Activated CD4-positive, alpha-beta T cell treated with anti-CD3 and anti-CD28 coated beads, Interleukin-2, amount 10 ng/mL, durations not matched to agents 24 days and 14 days (primary cell): Measurements from ENCODE around the gene PRKAR2A. TPM values are rescaled to one million over a fixed set of nuclear protein-coding genes. Genes with fewer than 3 reads are reported as not detected.

Experiments
- DNase-seq: peaks from one replicate; pipeline ENCODE4 v3.0.0; 2022
- H3K27ac Mint-ChIP-seq: one replicate; pipeline ENCODE4 v1.8.0; 2022; ENCODE audit warnings: mild to moderate bottlenecking, mixed read lengths
- H3K27me3 Mint-ChIP-seq: one replicate; pipeline ENCODE4 v1.8.0; 2022; ENCODE audit warnings: mixed read lengths
- H3K36me3 Mint-ChIP-seq: one replicate; pipeline ENCODE4 v1.8.0; 2022; ENCODE audit warnings: low read depth, mild to moderate bottlenecking, mixed read lengths
- H3K4me1 Mint-ChIP-seq: one replicate; pipeline ENCODE4 v1.8.0; 2021; ENCODE audit warnings: mixed read lengths
- H3K4me3 Mint-ChIP-seq: one replicate; pipeline ENCODE4 v1.8.0; 2022; ENCODE audit warnings: mild to moderate bottlenecking, moderate library complexity, mixed read lengths
- H3K9me3 Mint-ChIP-seq: one replicate; pipeline ENCODE4 v1.8.0; 2021; ENCODE audit warnings: mixed read lengths
- intact Hi-C: fragments of 100-400 bp; cut with micrococcal nuclease; formaldehyde crosslinking; loops from one replicate; pipeline ENCODE4 v1.15.1; 2023
- total RNA-seq: library from RNA; stranded (reverse); gene quantifications from 2 replicates; pipeline ENCODE4 v1.2.3, GENCODE V29; 2022

Gene PRKAR2A
- total RNA-seq, 1 donor from 2014 or later, result 39.4 TPM

GRCh38 chr3:48716982-48717746 lies 130.5 kb downstream of the PRKAR2A start, which contains the start of gene IP6K2:
Gene IP6K2, minus strand, starts transcription at chr3:48717221. Its CDS starts 21,930 bp downstream, at chr3:48695291.
- H3K9me3 Mint-ChIP-seq, result peaks cover 8% of the 10 kb centered on the region
- DNase-seq, result peak; percentile 100
- H3K4me3 Mint-ChIP-seq, result peak within 1 kb of the TSS; percentile 98
- H3K27me3 Mint-ChIP-seq, result peaks cover 22% of the 10 kb centered on the region
- H3K4me1 Mint-ChIP-seq, result peaks cover 29% of the 10 kb centered on the region
- intact Hi-C loops, result loop anchor here (2.0 to 5.0 kb wide), 4 partner anchors 54 to 1520 kb away; partner anchors contain the start of genes CELSR3, GNAI2, NME6 and QRICH1
- H3K36me3 Mint-ChIP-seq, result peaks cover 19% of the 10 kb centered on the region
- H3K27ac Mint-ChIP-seq, result peak within 1 kb of the TSS; percentile 98

- peaks cover 22% of the 10 kb centered on the region for H3K27me3 Mint-ChIP-seq
- peaks cover 23% of the 10 kb centered on the region for H3K36me3 Mint-ChIP-seq
- peak overlapping the region; percentile 98 for H3K27ac Mint-ChIP-seq
- H3K4me3 Mint-ChIP-seq, result peak overlapping the region; percentile 98
- peaks cover 8% of the 10 kb centered on the region for H3K9me3 Mint-ChIP-seq
- peak; percentile 79 for DNase-seq
- H3K4me1 Mint-ChIP-seq, result peaks cover 32% of the 10 kb centered on the region
- intact Hi-C loops, result loop anchor here (2.0 to 5.0 kb wide), 4 partner anchors 54 to 1521 kb away; partner anchors contain the start of genes CELSR3, GNAI2, NME6 and QRICH1
Observed at GRCh38 chr3:48716508-48716981, 131.1 kb downstream of the PRKAR2A start.

- Mint-ChIP-seq H3K27me3 (peaks cover 19% of the 10 kb centered on the region), H3K36me3 (peaks cover 29% of the 10 kb centered on the region), H3K27ac (peak overlapping the region; percentile 98), H3K9me3 (peaks cover 8% of the 10 kb centered on the region), H3K4me3 (peak overlapping the region; percentile 98), H3K4me1 (peaks cover 35% of the 10 kb centered on the region)
- intact Hi-C loops, result loop anchor here (5.0 kb wide), 3 partner anchors 377 to 1522 kb away; partner anchors contain the start of genes GNAI2, NME6 and QRICH1
- DNase-seq, result no peak
Observed at GRCh38 chr3:48715174-48715800, 132.4 kb downstream of the PRKAR2A start.

- peaks cover 36% of the 10 kb centered on the region for H3K4me1 Mint-ChIP-seq
- H3K36me3 Mint-ChIP-seq, result peaks cover 45% of the 10 kb centered on the region
- no peak overlapping the region for H3K4me3 Mint-ChIP-seq
Observed at GRCh38 chr3:48711727-48712126, 135.9 kb downstream of the PRKAR2A start.

GRCh38 chr3:48709051-48709461 lies 138.6 kb downstream of the PRKAR2A start:
- Mint-ChIP-seq H3K27me3 (no peaks in the 10 kb centered on the region), H3K4me1 (peaks cover 20% of the 10 kb centered on the region), H3K9me3 (no peaks in the 10 kb centered on the region), H3K4me3 (no peak overlapping the region), H3K27ac (no peak overlapping the region), H3K36me3 (peaks cover 44% of the 10 kb centered on the region)
- intact Hi-C loops, result no loop called here
- no peak for DNase-seq

More at GRCh38 chr3:48711727-48712126, 135.9 kb downstream of the PRKAR2A start:
- intact Hi-C loops, result no loop called here
- H3K9me3 Mint-ChIP-seq, result no peaks in the 10 kb centered on the region
- no peak overlapping the region for H3K27ac Mint-ChIP-seq
- H3K27me3 Mint-ChIP-seq, result no peaks in the 10 kb centered on the region
- DNase-seq, result no peak

- peaks cover 19% of the 10 kb centered on the region for H3K4me1 Mint-ChIP-seq
- no peaks in the 10 kb centered on the region for H3K9me3 Mint-ChIP-seq
- no peak overlapping the region for H3K4me3 Mint-ChIP-seq
- H3K27ac Mint-ChIP-seq, result peak overlapping the region; percentile 26
- intact Hi-C loops, result no loop called here
- no peak for DNase-seq
- no peaks in the 10 kb centered on the region for H3K27me3 Mint-ChIP-seq
- peaks cover 44% of the 10 kb centered on the region for H3K36me3 Mint-ChIP-seq
Observed at GRCh38 chr3:48708481-48708889, 139.2 kb downstream of the PRKAR2A start.

- Mint-ChIP-seq H3K4me1 (peaks cover 18% of the 10 kb centered on the region), H3K36me3 (peaks cover 48% of the 10 kb centered on the region), H3K27me3 (no peaks in the 10 kb centered on the region), H3K9me3 (no peaks in the 10 kb centered on the region), H3K27ac (no peak overlapping the region), H3K4me3 (no peak overlapping the region)
- intact Hi-C loops, result no loop called here
- DNase-seq, result no peak
Observed at GRCh38 chr3:48707157-48707556, 140.5 kb downstream of the PRKAR2A start.

GRCh38 chr3:48702320-48702920 lies 145.3 kb downstream of the PRKAR2A start:
- no peak for DNase-seq
- intact Hi-C loops, result no loop called here
- Mint-ChIP-seq H3K36me3 (peaks cover 37% of the 10 kb centered on the region), H3K27ac (no peak overlapping the region), H3K9me3 (no peaks in the 10 kb centered on the region), H3K4me3 (no peak overlapping the region), H3K4me1 (peaks cover 7% of the 10 kb centered on the region), H3K27me3 (no peaks in the 10 kb centered on the region)

GRCh38 chr3:48700731-48701405 lies 146.8 kb downstream of the PRKAR2A start:
- Mint-ChIP-seq H3K4me3 (no peak overlapping the region), H3K4me1 (peaks cover 10% of the 10 kb centered on the region), H3K27ac (no peak overlapping the region), H3K27me3 (no peaks in the 10 kb centered on the region), H3K36me3 (peaks cover 32% of the 10 kb centered on the region), H3K9me3 (no peaks in the 10 kb centered on the region)
- intact Hi-C loops, result no loop called here
- DNase-seq, result no peak

GRCh38 chr3:48698891-48699290 lies 148.8 kb downstream of the PRKAR2A start:
- no peak overlapping the region for H3K4me3 Mint-ChIP-seq
- H3K4me1 Mint-ChIP-seq, result peaks cover 10% of the 10 kb centered on the region
- no peak overlapping the region for H3K27ac Mint-ChIP-seq
- peaks cover 35% of the 10 kb centered on the region for H3K36me3 Mint-ChIP-seq
- H3K9me3 Mint-ChIP-seq, result no peaks in the 10 kb centered on the region
- DNase-seq, result no peak
- intact Hi-C loops, result no loop called here
- no peaks in the 10 kb centered on the region for H3K27me3 Mint-ChIP-seq

GRCh38 chr3:48697952-48698351 lies 149.7 kb downstream of the PRKAR2A start:
- H3K36me3 Mint-ChIP-seq, result peaks cover 39% of the 10 kb centered on the region
- H3K27ac Mint-ChIP-seq, result no peak overlapping the region
- H3K4me3 Mint-ChIP-seq, result no peak overlapping the region
- H3K27me3 Mint-ChIP-seq, result no peaks in the 10 kb centered on the region
- peaks cover 10% of the 10 kb centered on the region for H3K4me1 Mint-ChIP-seq
- intact Hi-C loops, result no loop called here
- H3K9me3 Mint-ChIP-seq, result no peaks in the 10 kb centered on the region
- DNase-seq, result no peak

- H3K4me3 Mint-ChIP-seq, result no peak overlapping the region
- no peak overlapping the region for H3K27ac Mint-ChIP-seq
- H3K27me3 Mint-ChIP-seq, result no peaks in the 10 kb centered on the region
- H3K4me1 Mint-ChIP-seq, result peaks cover 8% of the 10 kb centered on the region
- intact Hi-C loops, result no loop called here
- peaks cover 41% of the 10 kb centered on the region for H3K36me3 Mint-ChIP-seq
- DNase-seq, result no peak
- no peaks in the 10 kb centered on the region for H3K9me3 Mint-ChIP-seq
Observed at GRCh38 chr3:48696601-48697000, 151.1 kb downstream of the PRKAR2A start.
